IMR-90 (cell line): ENCODE measurements around the gene NNT. TPM values are rescaled to one million over a fixed set of nuclear protein-coding genes. Genes with fewer than 3 reads are reported as not detected.
A peak's percentile ranks its signal among the peaks of the same experiment; 100 is the strongest.

Experiments used
- ATAC-seq: fragments of 200-7000 bp; cut with Tn5 transposase; 2 replicates; pipeline ENCODE4 v1.9.1; 2020; ENCODE audit warnings: low read depth, mild to moderate bottlenecking, moderate library complexity
- BruUV-seq: library from RNA; stranded (reverse); fragments of 400-500 nt; replicated peaks from 2 replicates; lab custom pipeline; 2021; lab: Mats Ljungman, UMichigan
- CTCF ChIA-PET: fragments of 300-600 bp; formaldehyde crosslinking; extraction: SDS; loops from one replicate; lab custom pipeline; 2021; ENCODE audit warnings: antibody characterized with exemption; lab: Yijun Ruan, JAX
- POLR2A ChIA-PET: fragments of 300-600 bp; sonication (Branson Sonifier 250); formaldehyde crosslinking; loops from one replicate; lab custom pipeline; 2022; ENCODE audit warnings: antibody characterized with exemption; ENCODE audit not compliant: unreplicated experiment; lab: Charles Lee
- DNase-seq: peaks from one replicate; pipeline ENCODE4 v3.0.0; 2013
- H2AFZ ChIP-seq: replicated peaks from 2 replicates; pipeline ENCODE3; 2013; ENCODE audit warnings: low read length, mild to moderate bottlenecking; ENCODE audit not compliant: poor library complexity
- H2AK5ac ChIP-seq: 2 replicates; pipeline ENCODE4 v1.6.1; 2013; ENCODE audit warnings: low read depth, low read length, inconsistent platforms
- H2AK9ac ChIP-seq: replicated peaks from 2 replicates; pipeline ENCODE3; 2013; ENCODE audit warnings: mild to moderate bottlenecking, low read depth, low read length, moderate library complexity; ENCODE audit not compliant: poor library complexity
- H2BK120ac ChIP-seq: 2 replicates; pipeline ENCODE4 v1.6.1; 2013; ENCODE audit warnings: low read depth, low read length, inconsistent platforms
- H2BK15ac ChIP-seq: 3 replicates; pipeline ENCODE4 v1.6.1; 2013; ENCODE audit warnings: low read depth, low read length, inconsistent platforms
- H2BK20ac ChIP-seq: 2 replicates; pipeline ENCODE4 v1.6.1; 2013; ENCODE audit warnings: low read depth, mild to moderate bottlenecking, inconsistent platforms, low read length, moderate library complexity
- H2BK5ac ChIP-seq: 2 replicates; pipeline ENCODE4 v1.6.1; 2013; ENCODE audit warnings: mild to moderate bottlenecking, low read depth, low read length, inconsistent platforms; ENCODE audit not compliant: poor library complexity, severe bottlenecking
- H3K14ac ChIP-seq: replicated peaks from 2 replicates; pipeline ENCODE4 v1.6.1; 2013; ENCODE audit warnings: low read depth, low read length, inconsistent platforms
- H3K18ac ChIP-seq: 2 replicates; pipeline ENCODE4 v1.6.1; 2013; ENCODE audit warnings: low read depth, low read length, control low read depth
- H3K23ac ChIP-seq: 2 replicates; pipeline ENCODE4 v1.6.1; 2013; ENCODE audit warnings: low read depth, low read length, inconsistent platforms
- H3K27ac ChIP-seq: 2 replicates; pipeline ENCODE4 v1.5.1; 2013; ENCODE audit warnings: mild to moderate bottlenecking, control low read depth, low read length; ENCODE audit not compliant: insufficient read depth
- H3K27me3 ChIP-seq: 2 replicates; pipeline ENCODE4 v1.6.1; 2013; ENCODE audit warnings: low read length; ENCODE audit not compliant: control insufficient read depth, insufficient read depth
- H3K36me3 ChIP-seq: 2 replicates; pipeline ENCODE4 v1.6.1; 2013; ENCODE audit warnings: low read length, mixed read lengths; ENCODE audit not compliant: control insufficient read depth, insufficient read depth
- H3K4ac ChIP-seq: 2 replicates; pipeline ENCODE4 v1.6.1; 2013; ENCODE audit warnings: low read depth, low read length, inconsistent platforms
- H3K4me1 ChIP-seq: 2 replicates; pipeline ENCODE4 v1.6.1; 2013; ENCODE audit warnings: low read length, mixed read lengths; ENCODE audit not compliant: control insufficient read depth, insufficient read depth
- H3K4me2 ChIP-seq: 2 replicates; pipeline ENCODE4 v1.6.1; 2013; ENCODE audit warnings: low read depth, mild to moderate bottlenecking, control low read depth, low read length, moderate library complexity
- H3K4me3 ChIP-seq: 2 replicates; pipeline ENCODE4 v1.5.1; 2013; ENCODE audit warnings: low read depth, mild to moderate bottlenecking, control low read depth, low read length, moderate library complexity; ENCODE audit not compliant: insufficient read depth
- H3K56ac ChIP-seq: 2 replicates; pipeline ENCODE4 v1.6.1; 2013; ENCODE audit warnings: low read length, inconsistent platforms; ENCODE audit not compliant: insufficient read depth; ENCODE audit errors: extremely low read depth
- H3K79me1 ChIP-seq, 2 experiments: 2 replicates each; pipeline ENCODE4 v1.6.1; 2013; ENCODE audit warnings: low read length in 2 of 2, inconsistent platforms in 1 of 2, low read depth in 1 of 2
- H3K9ac ChIP-seq: 2 replicates; pipeline ENCODE4 v1.6.1; 2013; ENCODE audit warnings: low read depth, low read length, control low read depth
- H3K9me1 ChIP-seq: 2 replicates; pipeline ENCODE4 v1.6.1; 2013; ENCODE audit warnings: low read length, inconsistent platforms; ENCODE audit not compliant: insufficient read depth
- H3K9me3 ChIP-seq: 2 replicates; pipeline ENCODE4 v1.6.1; 2013; ENCODE audit warnings: low read length; ENCODE audit not compliant: control insufficient read depth, insufficient read depth
- H4K20me1 ChIP-seq: 2 replicates; pipeline ENCODE4 v1.6.1; 2013; ENCODE audit warnings: low read length, inconsistent platforms; ENCODE audit not compliant: insufficient read depth
- H4K5ac ChIP-seq: 2 replicates; pipeline ENCODE4 v1.6.1; 2013; ENCODE audit warnings: mild to moderate bottlenecking, low read depth, low read length, control low read depth
- H4K8ac ChIP-seq, 2 experiments: 2 replicates each; pipeline ENCODE4 v1.6.1; 2013; ENCODE audit warnings: low read depth in 2 of 2, low read length in 2 of 2, control low read depth in 1 of 2, inconsistent platforms in 1 of 2
- H4K91ac ChIP-seq: 2 replicates; pipeline ENCODE4 v1.6.1; 2013; ENCODE audit warnings: low read depth, low read length, inconsistent platforms; ENCODE audit not compliant: insufficient read depth
- BHLHE40 ChIP-seq: fragments of 150-350 bp; IDR thresholded peaks from 2 replicates; pipeline ENCODE4 v1.6.1; 2016; ENCODE audit warnings: mild to moderate bottlenecking, low read depth, low read length
- CEBPB ChIP-seq: IDR thresholded peaks from 2 replicates; pipeline ENCODE4 v1.6.1; 2012; ENCODE audit warnings: low read depth, low read length, improper control_type of control experiment
- CHD1 ChIP-seq: IDR thresholded peaks from 2 replicates; pipeline ENCODE4 v1.6.1; 2012; ENCODE audit warnings: low read depth, low read length, improper control_type of control experiment
- FOS ChIP-seq: fragments of 150-350 bp; IDR thresholded peaks from 2 replicates; pipeline ENCODE4 v1.6.1; 2016; ENCODE audit warnings: low read depth, low read length
- MAFK ChIP-seq: IDR thresholded peaks from 2 replicates; pipeline ENCODE4 v1.6.1; 2012; ENCODE audit warnings: low read depth, low read length, improper control_type of control experiment
- MAZ ChIP-seq: IDR thresholded peaks from 2 replicates; pipeline ENCODE4 v1.6.1; 2012; ENCODE audit warnings: low read depth, mild to moderate bottlenecking, low read length, improper control_type of control experiment, moderate library complexity, borderline replicate concordance
- MXI1 ChIP-seq: IDR thresholded peaks from 2 replicates; pipeline ENCODE4 v1.6.1; 2012; ENCODE audit warnings: low read depth, mild to moderate bottlenecking, low read length, moderate library complexity, borderline replicate concordance
- POLR2A ChIP-seq: IDR thresholded peaks from 2 replicates; pipeline ENCODE4 v1.6.1; 2012; ENCODE audit warnings: mild to moderate bottlenecking, low read depth, low read length
- RCOR1 ChIP-seq: IDR thresholded peaks from 2 replicates; pipeline ENCODE4 v1.6.1; 2012; ENCODE audit warnings: mild to moderate bottlenecking, low read length, improper control_type of control experiment; ENCODE audit not compliant: insufficient replicate concordance
- RFX5 ChIP-seq: IDR thresholded peaks from 2 replicates; pipeline ENCODE4 v1.8.0; 2012; ENCODE audit warnings: low read depth, mild to moderate bottlenecking, low read length, moderate library complexity
- SMC3 ChIP-seq: fragments of 150-350 bp; IDR thresholded peaks from 2 replicates; pipeline ENCODE4 v1.6.1; 2016; ENCODE audit warnings: low read depth, mild to moderate bottlenecking, antibody characterized with exemption, low read length, moderate library complexity
- WGBS, 2 experiments: methylation state at CpG; one replicate each; pipeline versions ENCODE4 v1.1.5 to v1.1.7; 2013; ENCODE audit warnings: missing lambda C conversion rate in 2 of 2; ENCODE audit not compliant: insufficient read length in 1 of 2; ENCODE audit errors: extremely low coverage in 2 of 2; 5-methylcytosine and 5-hydroxymethylcytosine counted together
- dilution Hi-C: fragments of 300-500 bp; cut with HindIII; formaldehyde crosslinking; loops from one replicate; pipeline ENCODE4 v1.14.3; 2018; ENCODE audit warnings: low sequenced_read_pairs; ENCODE audit not compliant: unreplicated experiment
- in situ Hi-C: fragments of 300-500 bp; cut with MboI; formaldehyde crosslinking; loops from 3 replicates; pipeline ENCODE4 v1.14.3; 2019; ENCODE audit warnings: low sequenced_read_pairs, inconsistent platforms, mixed read lengths
- intact Hi-C: fragments of 100-400 bp; cut with micrococcal nuclease; formaldehyde crosslinking; loops from 2 replicates; pipeline ENCODE4 v1.10.0; 2022
- polyA plus RNA-seq, 3 experiments: library from polyadenylated mRNA; depleted of rRNA; stranded (reverse); fragments of >200 nt; gene quantifications; 2 replicates each; pipeline ENCODE4 v1.2.3, GENCODE V29; 2012; ENCODE audit warnings: low replicate concordance in 1 of 3
- total RNA-seq: library from RNA; depleted of rRNA; stranded (reverse); fragments of >200 nt; gene quantifications from 2 replicates; pipeline ENCODE4 v1.2.3, GENCODE V29; 2012
- TF ChIP-seq, protein P1 (sequence below): conservative IDR thresholded peaks from 2 replicates; pipeline ENCODE4 v1.5.1; 2012; ENCODE audit warnings: mild to moderate bottlenecking, low read depth, low read length, improper control_type of control experiment
- TF ChIP-seq, protein P2 (sequence below): fragments of 150-350 bp; IDR thresholded peaks from 2 replicates; pipeline ENCODE4 v1.6.1; 2016; ENCODE audit warnings: low read depth, mild to moderate bottlenecking, low read length, moderate library complexity, borderline replicate concordance

Gene NNT
- total and polyA plus RNA-seq, 2 of the 4 experiments (the other 2 are of a cell fraction) = 23.1 to 57.2 TPM

DNA sequence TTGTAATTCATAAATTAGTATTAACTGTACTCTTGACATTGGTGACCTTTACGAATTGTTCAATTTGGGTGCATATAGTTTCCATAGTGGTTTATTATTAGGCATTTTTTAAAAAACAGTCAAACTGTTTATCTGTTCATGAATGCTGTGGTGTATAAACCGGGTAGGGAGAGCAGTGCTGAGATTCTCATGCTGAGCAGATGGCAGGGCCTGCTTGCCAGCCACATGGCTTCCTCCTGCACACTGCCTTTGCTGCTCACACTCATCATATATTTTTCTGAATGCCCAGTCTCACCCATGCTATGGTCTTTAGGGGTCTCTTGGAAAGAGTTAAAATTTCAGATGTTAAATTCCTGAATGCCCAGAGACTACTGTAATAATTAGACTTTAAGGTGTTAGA, 40.8 kb downstream of the NNT start:
- intact Hi-C loops (loop anchor here (10.0 kb wide), 1 partner anchor 351 kb away; no protein-coding TSS in a partner anchor), in situ Hi-C loops (no loop called here), dilution Hi-C loops (no loop called here)
- Histone ChIP-seq H3K79me1 (peaks cover 8 to 15% of the 10 kb centered on the region in 2 experiments; a peak in 3 of 4 replicates), H2AFZ (no peak overlapping the region), H2AK5ac (no peak overlapping the region), H3K4me3 (no peak overlapping the region), H2BK5ac (no peak overlapping the region), H3K27ac (no peak overlapping the region), H4K20me1 (no peaks in the 10 kb centered on the region; the same call in 1 of the 2 replicates), H3K56ac (no peak overlapping the region), H2BK15ac (no peak overlapping the region), H3K27me3 (no peaks in the 10 kb centered on the region), H3K4me1 (peaks cover 9% of the 10 kb centered on the region), H3K9me3 (no peaks in the 10 kb centered on the region), H3K36me3 (0 out of 2 replicates have a peak, but pooled peaks cover 2% of the 10 kb centered on the region), H2BK120ac (no peak overlapping the region), H3K4ac (no peak overlapping the region), H3K14ac (no peak overlapping the region), H2BK20ac (no peak overlapping the region), H2AK9ac (no peak overlapping the region), H4K5ac (no peak overlapping the region), H3K4me2 (no peak overlapping the region), H3K9ac (no peak overlapping the region), H4K8ac (no peak overlapping the region), H3K9me1 (peaks cover 3% of the 10 kb centered on the region; the same call in 1 of the 2 replicates), H4K91ac (no peak overlapping the region), H3K23ac (no peak overlapping the region), H3K18ac (no peak overlapping the region)
- ChIA-PET POLR2A (no interaction called here), CTCF (no interaction called here)
- WGBS, 2 experiments = no CpG with 5 or more reads among the region's 2 CpGs
- BruUV-seq = no TSS peak
- ATAC-seq = peak; percentile 57
- no peak for DNase-seq
- TF ChIP-seq FOS = no peak
- TF ChIP-seq RFX5 = no peak
- TF ChIP-seq CEBPB = no peak
- TF ChIP-seq, protein P1, sequence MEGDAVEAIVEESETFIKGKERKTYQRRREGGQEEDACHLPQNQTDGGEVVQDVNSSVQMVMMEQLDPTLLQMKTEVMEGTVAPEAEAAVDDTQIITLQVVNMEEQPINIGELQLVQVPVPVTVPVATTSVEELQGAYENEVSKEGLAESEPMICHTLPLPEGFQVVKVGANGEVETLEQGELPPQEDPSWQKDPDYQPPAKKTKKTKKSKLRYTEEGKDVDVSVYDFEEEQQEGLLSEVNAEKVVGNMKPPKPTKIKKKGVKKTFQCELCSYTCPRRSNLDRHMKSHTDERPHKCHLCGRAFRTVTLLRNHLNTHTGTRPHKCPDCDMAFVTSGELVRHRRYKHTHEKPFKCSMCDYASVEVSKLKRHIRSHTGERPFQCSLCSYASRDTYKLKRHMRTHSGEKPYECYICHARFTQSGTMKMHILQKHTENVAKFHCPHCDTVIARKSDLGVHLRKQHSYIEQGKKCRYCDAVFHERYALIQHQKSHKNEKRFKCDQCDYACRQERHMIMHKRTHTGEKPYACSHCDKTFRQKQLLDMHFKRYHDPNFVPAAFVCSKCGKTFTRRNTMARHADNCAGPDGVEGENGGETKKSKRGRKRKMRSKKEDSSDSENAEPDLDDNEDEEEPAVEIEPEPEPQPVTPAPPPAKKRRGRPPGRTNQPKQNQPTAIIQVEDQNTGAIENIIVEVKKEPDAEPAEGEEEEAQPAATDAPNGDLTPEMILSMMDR = no peak
- TF ChIP-seq, protein P2, sequence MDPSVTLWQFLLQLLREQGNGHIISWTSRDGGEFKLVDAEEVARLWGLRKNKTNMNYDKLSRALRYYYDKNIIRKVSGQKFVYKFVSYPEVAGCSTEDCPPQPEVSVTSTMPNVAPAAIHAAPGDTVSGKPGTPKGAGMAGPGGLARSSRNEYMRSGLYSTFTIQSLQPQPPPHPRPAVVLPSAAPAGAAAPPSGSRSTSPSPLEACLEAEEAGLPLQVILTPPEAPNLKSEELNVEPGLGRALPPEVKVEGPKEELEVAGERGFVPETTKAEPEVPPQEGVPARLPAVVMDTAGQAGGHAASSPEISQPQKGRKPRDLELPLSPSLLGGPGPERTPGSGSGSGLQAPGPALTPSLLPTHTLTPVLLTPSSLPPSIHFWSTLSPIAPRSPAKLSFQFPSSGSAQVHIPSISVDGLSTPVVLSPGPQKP = no peak
- no peak for TF ChIP-seq BHLHE40
- TF ChIP-seq SMC3 = no peak
- TF ChIP-seq MXI1 = no peak
- TF ChIP-seq RCOR1 = no peak
- no peak for TF ChIP-seq MAFK
- TF ChIP-seq MAZ = no peak
- TF ChIP-seq CHD1 = no peak
- TF ChIP-seq POLR2A = no peak
